GM21619 (cell line): Measurements from ENCODE around the gene KCNK5.

Experiments
- ATAC-seq: cut with Tn5 transposase; IDR thresholded peaks from one replicate; pipeline ENCODE4 v1.9.1; 2021; ENCODE audit not compliant: unreplicated experiment

The KCNK5 gene

GRCh38 chr6:39199231-39199940, 29.9 kb downstream of the KCNK5 start:
- ATAC-seq, result no peak

DNA sequence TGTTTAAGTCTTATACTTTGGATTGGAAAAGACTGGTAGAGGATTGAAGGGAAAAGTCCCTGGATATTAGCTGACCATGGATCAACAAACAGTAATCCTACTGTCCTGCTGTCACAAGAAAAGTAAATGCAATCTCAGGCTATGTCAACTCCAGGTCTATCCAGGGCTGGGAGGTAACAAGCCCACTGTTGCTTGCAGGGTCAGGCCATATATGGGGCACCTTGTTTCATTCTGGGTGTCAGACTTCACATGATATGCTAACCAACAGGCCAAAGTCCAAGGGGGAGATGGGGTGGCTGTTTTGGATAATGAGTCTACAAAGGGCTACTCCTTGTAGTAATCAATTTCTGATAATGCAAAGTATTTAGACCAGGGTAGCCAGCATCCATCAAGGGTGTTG, 30.7 kb downstream of the KCNK5 start:
- no peak for ATAC-seq

DNA sequence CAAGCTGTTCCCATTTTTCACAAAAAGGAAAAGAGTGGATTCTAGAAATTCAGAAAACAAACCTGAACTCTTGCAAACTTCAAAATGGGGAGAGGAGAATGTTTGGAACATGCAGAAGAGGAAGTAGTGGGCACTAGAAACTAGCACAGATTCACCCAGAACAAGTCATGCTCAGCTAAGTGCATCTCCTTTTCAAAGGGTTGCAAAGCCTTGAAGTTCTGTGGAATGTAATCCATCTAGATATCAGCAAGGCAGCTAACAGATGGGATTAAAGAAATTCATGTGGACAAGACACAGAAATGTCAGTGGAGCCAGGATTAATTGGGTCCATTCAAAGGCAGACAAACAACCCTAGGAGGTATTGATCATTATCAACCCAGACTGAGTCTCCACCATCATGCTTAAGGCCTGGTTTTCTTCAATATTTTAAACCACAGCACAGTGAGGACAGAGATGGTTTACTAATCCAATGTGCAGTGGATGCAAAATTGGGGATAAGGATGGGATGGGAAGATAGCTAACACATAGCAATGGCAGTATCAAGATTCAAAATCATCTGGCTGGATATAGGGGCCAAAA, 31.3 kb downstream of the KCNK5 start:
- ATAC-seq, result no peak

DNA sequence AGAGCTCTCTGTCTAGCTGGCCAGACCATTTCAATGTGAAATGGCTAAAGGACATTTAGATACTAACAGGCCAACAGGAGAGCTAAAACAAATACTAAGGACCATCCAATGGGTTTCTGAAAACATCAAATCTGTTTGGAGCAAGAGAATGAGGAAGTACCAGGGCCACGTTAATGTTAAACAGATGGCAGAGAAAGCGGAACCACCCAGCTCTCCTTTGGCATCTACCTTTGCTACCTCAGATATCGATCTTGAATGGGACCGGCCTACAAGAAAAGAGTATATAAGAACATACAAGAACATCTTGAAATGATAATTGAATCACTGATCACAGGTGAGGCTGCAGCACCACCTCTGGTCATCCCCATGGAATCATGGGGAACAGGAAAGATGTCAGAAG, 31.8 kb downstream of the KCNK5 start:
- no peak for ATAC-seq

GRCh38 chr6:39196673-39197091, 32.6 kb downstream of the KCNK5 start:
- ATAC-seq, result no peak

DNA sequence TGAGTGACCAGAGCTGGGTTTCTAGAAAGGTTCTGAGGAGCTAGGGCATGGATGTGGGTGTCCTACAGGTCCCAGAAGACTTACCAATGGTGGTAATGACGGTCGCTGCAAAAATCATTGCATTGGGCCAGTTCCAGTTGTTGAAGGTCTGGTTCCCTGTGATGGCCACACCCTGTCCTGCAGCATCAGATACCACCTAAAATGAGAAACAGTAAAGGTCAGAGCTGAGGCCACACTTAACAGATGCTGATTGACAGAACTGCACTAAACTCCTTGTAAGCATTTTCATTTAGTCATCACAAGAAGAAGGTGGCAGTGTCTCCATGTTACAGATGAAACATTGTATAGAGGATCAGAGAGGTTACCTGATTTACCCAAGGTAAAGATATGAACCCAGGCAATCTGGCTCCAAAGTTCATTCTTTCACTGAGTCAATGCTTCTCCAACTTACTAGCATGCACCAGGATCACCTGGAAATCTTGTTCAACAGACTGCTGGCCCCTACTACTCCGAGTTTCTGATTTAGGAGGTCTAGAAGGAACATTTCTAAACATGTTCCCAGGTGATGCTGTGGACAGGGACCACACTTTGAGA, 33.4 kb downstream of the KCNK5 start:
- ATAC-seq, result no peak

DNA sequence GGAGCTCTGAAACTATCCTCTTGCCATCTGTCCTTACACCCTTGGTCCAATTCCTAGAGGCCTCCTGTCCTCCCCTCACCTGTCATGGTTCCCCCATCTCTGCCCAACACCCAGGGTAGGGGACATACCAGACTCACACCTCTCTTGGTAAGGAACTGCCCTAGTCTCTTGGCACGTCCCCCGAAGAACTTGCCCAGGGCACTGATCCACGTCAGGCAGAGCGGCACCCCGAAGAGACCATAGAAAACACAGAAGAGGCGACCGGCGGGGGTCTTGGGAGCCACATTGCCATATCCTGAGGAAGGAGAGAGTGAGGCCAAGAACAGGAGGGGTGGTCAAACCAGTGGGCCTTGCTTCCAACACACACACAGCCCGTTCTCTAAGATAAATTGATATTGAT, 34.8 kb downstream of the KCNK5 start:
- ATAC-seq, result no peak

- ATAC-seq, result no peak
Observed at GRCh38 chr6:39193201-39193791, 36.0 kb downstream of the KCNK5 start.

GRCh38 chr6:39192736-39193135, 36.5 kb downstream of the KCNK5 start:
- ATAC-seq, result no peak

GRCh38 chr6:39191236-39191930, 37.9 kb downstream of the KCNK5 start:
- ATAC-seq, result no peak

- ATAC-seq, result no peak
Observed at GRCh38 chr6:39190545-39191235, 38.6 kb downstream of the KCNK5 start.

DNA sequence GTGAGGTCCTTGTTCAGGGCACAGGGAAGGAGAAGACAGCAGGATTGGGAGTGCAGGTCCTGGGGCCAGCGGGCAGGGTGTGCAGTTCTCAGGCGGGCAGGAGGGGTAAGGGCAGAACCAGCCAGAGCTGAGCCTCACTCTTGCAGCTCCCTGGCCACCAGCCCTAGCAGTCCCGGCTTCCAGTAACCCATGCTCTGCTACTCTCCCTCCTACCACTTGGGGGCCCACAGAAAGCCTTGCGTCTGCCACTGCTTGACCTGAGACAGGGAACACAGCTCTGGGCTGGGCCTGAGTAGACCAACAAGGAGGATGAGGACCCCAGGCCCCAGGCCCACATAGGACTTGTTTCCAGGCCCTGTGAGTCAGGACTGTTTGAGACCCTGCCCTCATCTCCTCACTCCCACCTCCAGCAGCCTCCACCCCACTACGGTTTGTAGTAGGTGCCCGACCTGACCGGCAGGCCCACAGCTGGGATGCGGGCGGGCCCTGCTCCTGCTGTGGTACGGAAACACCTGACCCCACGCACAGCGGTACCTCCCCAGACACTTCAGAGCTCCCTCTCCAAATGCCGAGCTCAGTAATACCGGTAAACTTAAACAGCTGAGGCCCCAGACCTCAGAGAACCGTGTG, 39.2 kb downstream of the KCNK5 start:
- ATAC-seq, result no peak

DNA sequence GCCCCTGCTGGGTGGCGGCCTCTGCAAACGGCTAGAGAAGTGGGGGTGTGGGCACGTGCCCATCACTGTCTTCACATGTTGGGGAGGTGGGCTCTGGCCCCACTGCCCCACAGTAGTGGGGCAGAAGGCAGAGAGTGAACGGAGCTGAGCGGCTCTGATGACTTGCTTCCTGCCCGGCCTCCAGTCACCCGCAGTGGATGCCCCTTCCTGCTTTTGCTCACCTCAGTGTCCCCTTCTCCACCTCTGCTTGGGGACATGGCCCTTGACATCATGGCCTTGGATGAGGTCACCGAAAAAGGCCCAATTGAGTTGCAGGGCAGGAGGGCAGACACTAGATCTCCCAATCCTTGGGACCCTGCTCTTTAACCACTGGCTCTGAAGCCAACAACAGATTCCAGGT, 40.1 kb downstream of the KCNK5 start:
- no peak for ATAC-seq

DNA sequence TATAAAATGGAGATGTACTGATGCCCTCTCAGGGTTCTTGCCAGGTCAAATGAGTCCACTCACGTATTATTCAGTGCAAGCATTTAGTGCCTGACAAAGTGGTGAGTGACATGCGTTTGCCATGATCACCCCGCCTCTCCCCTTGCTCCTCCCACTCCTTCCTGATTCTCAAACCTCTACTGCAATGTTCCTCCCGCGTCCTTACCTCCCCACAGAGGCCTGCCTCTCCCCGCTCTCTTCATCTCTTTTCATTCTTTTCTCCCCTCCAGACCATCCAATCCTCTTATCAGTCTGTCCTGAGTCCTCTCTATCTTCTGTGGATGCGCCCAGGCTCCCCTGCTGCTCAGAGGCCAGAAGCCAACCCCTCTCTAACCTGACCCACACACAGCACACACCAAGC, 40.7 kb downstream of the KCNK5 start:
- no peak for ATAC-seq

GRCh38 chr6:39188098-39188450, 41.2 kb downstream of the KCNK5 start:
- no peak for ATAC-seq

- ATAC-seq, result no peak
Observed at GRCh38 chr6:39184906-39185580, 44.2 kb downstream of the KCNK5 start.

- no peak for ATAC-seq
Observed at GRCh38 chr6:39182604-39183003, 46.7 kb downstream of the KCNK5 start.

GRCh38 chr6:39181826-39182225, 47.4 kb downstream of the KCNK5 start:
- no peak for ATAC-seq

GRCh38 chr6:39181333-39181732, 47.9 kb downstream of the KCNK5 start:
- no peak for ATAC-seq

- no peak for ATAC-seq
Observed at GRCh38 chr6:39178804-39179203, 50.5 kb downstream of the KCNK5 start.
